AG09309 (cell line): ENCODE data around the gene RPL14.

ENCODE experiments used
- DNase-seq: peaks from one replicate; pipeline ENCODE4 v3.0.0-alpha.2; 2010; ENCODE audit warnings: low read depth
- H3K4me3 ChIP-seq: 2 replicates; pipeline ENCODE4 v1.5.1; 2011; ENCODE audit warnings: mild to moderate bottlenecking, low read depth, low read length, moderate library complexity; ENCODE audit not compliant: control insufficient read depth
- TF ChIP-seq, protein P1 (sequence below): IDR thresholded peaks from 2 replicates; pipeline ENCODE4 v1.5.1; 2011; ENCODE audit warnings: mild to moderate bottlenecking, low read depth, low read length, inconsistent platforms; ENCODE audit not compliant: insufficient read depth, control insufficient read depth; ENCODE audit errors: missing control alignments

The RPL14 gene

DNA sequence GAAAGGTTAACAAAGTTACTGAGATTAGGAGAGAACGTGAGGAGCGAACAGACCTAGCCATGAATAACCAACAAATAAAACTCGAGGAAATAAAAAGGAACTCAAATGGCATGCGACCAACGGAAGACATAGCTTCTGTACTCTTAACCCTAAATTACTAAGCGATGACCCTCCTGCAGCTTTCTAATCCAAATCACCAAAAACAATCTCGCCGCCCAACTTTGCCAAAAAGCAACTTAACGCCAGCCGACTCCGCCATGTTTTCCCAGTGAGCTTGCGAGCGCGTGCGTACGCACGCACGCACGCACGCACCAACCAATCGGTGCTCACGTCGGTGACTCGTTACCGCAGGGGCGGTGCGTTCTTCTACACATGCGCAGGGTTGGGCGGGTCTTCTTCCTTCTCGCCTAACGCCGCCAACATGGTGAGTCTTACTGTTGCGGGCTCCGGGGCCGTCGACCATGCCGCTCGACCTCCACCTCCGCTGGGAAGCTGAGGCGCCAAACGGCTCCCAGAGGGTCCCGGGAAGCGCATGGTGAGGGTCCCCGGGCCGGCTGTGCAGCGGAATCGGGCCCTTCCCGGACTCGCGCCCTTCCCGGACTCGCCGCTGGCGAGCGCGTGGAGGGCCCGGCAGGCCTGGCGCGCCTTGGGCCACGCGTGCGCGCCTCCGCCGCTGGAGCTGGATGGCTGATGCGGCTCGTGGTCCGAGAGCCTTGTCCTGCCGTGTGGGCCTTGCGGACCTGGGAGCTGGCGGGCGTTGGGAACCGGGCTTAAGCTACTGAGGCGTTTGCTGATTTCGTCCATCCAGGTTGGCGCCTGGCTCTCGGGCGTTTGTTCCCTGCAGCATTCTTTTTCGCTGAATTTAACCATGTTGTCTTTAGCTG lies at the start of gene RPL14:
Gene RPL14, plus strand, starts transcription at position 400 of the 884 bp plus-strand sequence. Its CDS starts 133 bp downstream, at position 533.
- TF ChIP-seq, protein P1, sequence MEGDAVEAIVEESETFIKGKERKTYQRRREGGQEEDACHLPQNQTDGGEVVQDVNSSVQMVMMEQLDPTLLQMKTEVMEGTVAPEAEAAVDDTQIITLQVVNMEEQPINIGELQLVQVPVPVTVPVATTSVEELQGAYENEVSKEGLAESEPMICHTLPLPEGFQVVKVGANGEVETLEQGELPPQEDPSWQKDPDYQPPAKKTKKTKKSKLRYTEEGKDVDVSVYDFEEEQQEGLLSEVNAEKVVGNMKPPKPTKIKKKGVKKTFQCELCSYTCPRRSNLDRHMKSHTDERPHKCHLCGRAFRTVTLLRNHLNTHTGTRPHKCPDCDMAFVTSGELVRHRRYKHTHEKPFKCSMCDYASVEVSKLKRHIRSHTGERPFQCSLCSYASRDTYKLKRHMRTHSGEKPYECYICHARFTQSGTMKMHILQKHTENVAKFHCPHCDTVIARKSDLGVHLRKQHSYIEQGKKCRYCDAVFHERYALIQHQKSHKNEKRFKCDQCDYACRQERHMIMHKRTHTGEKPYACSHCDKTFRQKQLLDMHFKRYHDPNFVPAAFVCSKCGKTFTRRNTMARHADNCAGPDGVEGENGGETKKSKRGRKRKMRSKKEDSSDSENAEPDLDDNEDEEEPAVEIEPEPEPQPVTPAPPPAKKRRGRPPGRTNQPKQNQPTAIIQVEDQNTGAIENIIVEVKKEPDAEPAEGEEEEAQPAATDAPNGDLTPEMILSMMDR: no peak

DNA sequence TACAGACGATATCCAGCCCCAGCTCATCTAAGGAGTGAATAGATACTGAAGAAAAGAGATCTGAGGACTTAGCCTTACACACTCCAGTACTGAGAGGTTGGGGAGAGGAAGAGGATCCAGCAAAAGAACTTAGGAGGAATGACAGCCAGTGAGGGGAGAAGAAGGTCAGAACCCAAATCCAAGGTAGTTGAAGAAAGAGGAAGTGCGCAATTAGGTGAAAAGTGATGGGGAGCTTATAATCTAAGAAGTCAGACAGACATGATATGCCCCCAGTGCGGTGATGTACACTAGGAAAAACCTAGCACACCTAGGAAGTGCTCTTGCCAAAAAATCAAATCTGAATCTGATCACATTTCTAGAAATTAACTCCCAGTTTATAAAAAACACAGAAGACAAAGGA lies 49.5 kb upstream of the RPL14 start:
- no peak overlapping the region for H3K4me3 ChIP-seq
- TF ChIP-seq, protein P1: no peak
- DNase-seq: no peak

More for the DNA sequence above, at the start of gene RPL14:
- peak; percentile 86 for DNase-seq
- H3K4me3 ChIP-seq: peak within 1 kb of the TSS; percentile 84

DNA sequence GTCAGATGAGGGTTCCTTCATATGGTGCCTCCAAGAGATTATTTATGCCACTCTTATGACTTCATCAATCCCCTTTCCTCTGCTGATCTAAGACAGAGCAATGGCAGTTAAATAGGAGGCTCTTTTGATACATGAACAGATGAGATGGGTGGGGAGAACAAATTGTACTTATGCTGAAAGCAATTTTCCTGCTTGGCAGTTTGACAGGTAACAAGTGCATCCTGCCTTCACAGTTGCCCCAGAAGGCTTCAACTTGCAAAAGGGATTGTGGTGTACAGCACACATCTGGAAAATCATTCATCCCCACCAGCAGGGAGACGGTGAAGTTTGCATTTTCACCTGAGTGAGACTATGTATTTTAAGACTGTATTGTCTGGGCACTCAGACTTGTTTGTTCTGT lies 42.9 kb upstream of the RPL14 start:
- TF ChIP-seq, protein P1: no peak
- no peak overlapping the region for H3K4me3 ChIP-seq
- DNase-seq: no peak

DNA sequence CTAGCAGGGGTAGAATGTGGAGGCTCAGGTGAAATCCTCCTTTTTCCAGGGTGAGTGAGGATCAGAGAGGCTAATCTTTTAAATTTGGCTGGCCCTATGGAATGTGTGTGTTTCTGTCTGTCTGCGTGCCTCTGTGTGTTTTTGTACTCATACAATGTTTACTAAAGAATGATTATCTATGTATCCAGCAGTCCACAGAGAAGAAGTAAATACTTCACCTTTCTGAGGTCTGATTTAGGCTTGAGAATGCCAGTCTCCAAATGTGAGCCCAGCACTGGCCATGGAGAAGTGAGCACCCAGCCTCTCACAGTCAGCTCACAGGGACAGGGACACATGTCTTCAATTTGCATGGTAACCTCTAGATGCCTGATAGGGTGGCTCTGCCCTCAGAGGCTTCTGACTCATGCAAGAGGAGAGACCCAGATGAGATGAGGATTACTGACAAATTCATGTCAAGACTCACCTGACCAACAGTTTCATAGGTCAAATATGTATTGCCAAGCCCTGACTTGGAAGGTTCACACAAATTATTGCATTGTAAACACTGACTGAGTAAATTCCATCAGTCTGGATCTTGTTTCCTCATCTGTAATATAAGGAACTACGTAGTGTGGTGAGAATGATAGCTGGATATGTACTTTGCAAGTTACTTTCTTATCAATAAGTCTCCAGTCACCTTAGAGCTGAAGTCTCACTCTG lies 39.1 kb upstream of the RPL14 start:
- TF ChIP-seq, protein P1: no peak

DNA sequence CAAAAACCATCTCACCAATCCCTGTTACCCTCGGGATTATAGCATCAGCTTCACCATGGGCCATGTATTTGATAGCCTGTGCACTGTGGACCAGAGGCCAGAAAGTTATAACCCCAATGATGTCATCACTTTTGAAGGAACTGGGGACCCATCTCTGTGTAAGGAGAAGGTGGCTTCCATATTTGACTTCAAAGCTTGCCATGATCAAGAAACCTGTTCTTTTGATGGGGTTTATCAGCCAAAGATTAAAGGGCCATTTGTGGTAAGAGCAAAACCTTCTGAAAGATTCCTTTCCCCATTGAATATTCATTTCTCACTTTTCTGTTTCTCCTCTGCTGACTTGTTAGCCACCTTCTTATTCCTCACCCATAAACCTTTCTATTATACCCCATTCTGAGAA lies 34.3 kb upstream of the RPL14 start:
- no peak overlapping the region for H3K4me3 ChIP-seq
- TF ChIP-seq, protein P1: no peak
- DNase-seq: no peak

More for the DNA sequence above, 39.1 kb upstream of the RPL14 start:
- no peak overlapping the region for H3K4me3 ChIP-seq
- DNase-seq: no peak

DNA sequence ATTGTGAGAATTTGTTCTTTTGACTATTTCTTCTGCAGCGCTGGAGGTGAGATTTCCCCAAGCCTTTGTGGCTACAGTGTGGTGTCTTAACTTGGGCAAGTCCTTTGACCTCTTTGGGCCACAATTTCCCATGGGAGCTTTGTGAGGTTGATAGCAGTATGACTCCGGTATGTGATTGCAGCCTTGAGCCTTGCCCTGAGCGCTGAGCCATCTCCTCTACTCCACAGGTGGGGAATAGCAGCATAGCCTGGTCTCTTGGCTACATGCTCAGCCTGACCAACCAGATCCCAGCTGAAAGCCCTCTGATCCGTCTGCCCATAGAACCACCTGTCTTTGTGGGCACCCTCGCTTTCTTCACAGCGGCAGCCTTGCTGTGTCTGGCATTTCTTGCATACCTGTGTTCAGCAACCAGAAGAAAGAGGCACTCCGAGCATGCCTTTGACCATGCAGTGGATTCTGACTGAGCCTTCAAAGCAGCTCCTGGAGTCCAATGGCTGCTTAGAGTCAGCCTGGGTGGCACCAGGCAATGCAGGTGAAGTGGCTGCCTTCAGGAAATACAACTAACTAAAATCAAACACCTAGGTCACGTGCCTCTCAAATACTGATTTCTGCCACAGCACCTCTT lies 30.0 kb upstream of the RPL14 start:
- TF ChIP-seq, protein P1: no peak
- DNase-seq: no peak
- no peak overlapping the region for H3K4me3 ChIP-seq
